IPS-18a (cell line): ENCODE results near the gene EHMT1.

ENCODE experiments used
- H3K27ac ChIP-seq: one replicate; pipeline ENCODE4 v1.5.1; 2013; ENCODE audit warnings: low read length
- H3K27me3 ChIP-seq: one replicate; pipeline ENCODE4 v1.6.1; 2013; ENCODE audit warnings: mild to moderate bottlenecking, low read length; ENCODE audit not compliant: control insufficient read depth, insufficient read depth
- H3K36me3 ChIP-seq: one replicate; pipeline ENCODE4 v1.6.1; 2013; ENCODE audit warnings: low read depth, low read length; ENCODE audit not compliant: control insufficient read depth
- H3K4me1 ChIP-seq: one replicate; pipeline ENCODE4 v1.6.1; 2013; ENCODE audit warnings: low read depth, low read length; ENCODE audit not compliant: control insufficient read depth
- H3K4me3 ChIP-seq: one replicate; pipeline ENCODE4 v1.5.1; 2013; ENCODE audit warnings: low read length
- H3K9ac ChIP-seq: one replicate; pipeline ENCODE4 v1.6.1; 2013; ENCODE audit warnings: mild to moderate bottlenecking, low read length, moderate library complexity
- H3K9me3 ChIP-seq: one replicate; pipeline ENCODE4 v1.6.1; 2013; ENCODE audit warnings: low read depth, low read length; ENCODE audit not compliant: control insufficient read depth

EHMT1 gene

GRCh38 chr9:137642118-137642601 is 23.4 kb downstream of the EHMT1 start:
- Histone ChIP-seq H3K27ac (no peak overlapping the region), H3K9me3 (no peaks in the 10 kb centered on the region), H3K4me1 (no peaks in the 10 kb centered on the region), H3K36me3 (no peaks in the 10 kb centered on the region), H3K27me3 (no peaks in the 10 kb centered on the region), H3K9ac (no peak overlapping the region), H3K4me3 (no peak overlapping the region)

GRCh38 chr9:137642892-137643291 is 24.1 kb downstream of the EHMT1 start:
- Histone ChIP-seq H3K27ac (no peak overlapping the region), H3K9me3 (no peaks in the 10 kb centered on the region), H3K4me1 (no peaks in the 10 kb centered on the region), H3K9ac (no peak overlapping the region), H3K27me3 (no peaks in the 10 kb centered on the region), H3K36me3 (no peaks in the 10 kb centered on the region), H3K4me3 (no peak overlapping the region)

- H3K27me3 ChIP-seq = no peaks in the 10 kb centered on the region
- H3K36me3 ChIP-seq = no peaks in the 10 kb centered on the region
- H3K27ac ChIP-seq = no peak overlapping the region
- no peak overlapping the region for H3K9ac ChIP-seq
- no peaks in the 10 kb centered on the region for H3K4me1 ChIP-seq
- no peaks in the 10 kb centered on the region for H3K9me3 ChIP-seq
- no peak overlapping the region for H3K4me3 ChIP-seq
Observed at GRCh38 chr9:137643921-137644320, 25.1 kb downstream of the EHMT1 start.

GRCh38 chr9:137645211-137645610 is 26.4 kb downstream of the EHMT1 start:
- Histone ChIP-seq H3K36me3 (no peaks in the 10 kb centered on the region), H3K4me3 (no peak overlapping the region), H3K4me1 (no peaks in the 10 kb centered on the region), H3K27me3 (no peaks in the 10 kb centered on the region), H3K27ac (no peak overlapping the region), H3K9me3 (no peaks in the 10 kb centered on the region), H3K9ac (no peak overlapping the region)

- Histone ChIP-seq H3K4me1 (no peaks in the 10 kb centered on the region), H3K9ac (no peak overlapping the region), H3K36me3 (peaks cover 4% of the 10 kb centered on the region), H3K4me3 (no peak overlapping the region), H3K27me3 (no peaks in the 10 kb centered on the region), H3K9me3 (no peaks in the 10 kb centered on the region), H3K27ac (no peak overlapping the region)
Observed at GRCh38 chr9:137646341-137646740, 27.5 kb downstream of the EHMT1 start.

GRCh38 chr9:137647096-137647714 is 28.4 kb downstream of the EHMT1 start:
- Histone ChIP-seq H3K9me3 (no peaks in the 10 kb centered on the region), H3K4me3 (no peak overlapping the region), H3K27ac (no peak overlapping the region), H3K4me1 (no peaks in the 10 kb centered on the region), H3K9ac (no peak overlapping the region), H3K27me3 (no peaks in the 10 kb centered on the region), H3K36me3 (peaks cover 4% of the 10 kb centered on the region)

- Histone ChIP-seq H3K27me3 (no peaks in the 10 kb centered on the region), H3K4me1 (no peaks in the 10 kb centered on the region), H3K4me3 (no peak overlapping the region), H3K27ac (no peak overlapping the region), H3K9ac (no peak overlapping the region), H3K36me3 (peaks cover 4% of the 10 kb centered on the region), H3K9me3 (no peaks in the 10 kb centered on the region)
Observed at GRCh38 chr9:137648396-137648795, 29.6 kb downstream of the EHMT1 start.

GRCh38 chr9:137649553-137649952 is 30.7 kb downstream of the EHMT1 start:
- Histone ChIP-seq H3K4me1 (no peaks in the 10 kb centered on the region), H3K36me3 (peaks cover 4% of the 10 kb centered on the region), H3K27me3 (no peaks in the 10 kb centered on the region), H3K9ac (no peak overlapping the region), H3K4me3 (no peak overlapping the region), H3K27ac (no peak overlapping the region), H3K9me3 (no peaks in the 10 kb centered on the region)

- H3K36me3 ChIP-seq = peaks cover 4% of the 10 kb centered on the region
- H3K9me3 ChIP-seq = no peaks in the 10 kb centered on the region
- H3K9ac ChIP-seq = no peak overlapping the region
- H3K4me1 ChIP-seq = no peaks in the 10 kb centered on the region
- no peak overlapping the region for H3K4me3 ChIP-seq
- no peaks in the 10 kb centered on the region for H3K27me3 ChIP-seq
- no peak overlapping the region for H3K27ac ChIP-seq
Observed at GRCh38 chr9:137650259-137650658, 31.5 kb downstream of the EHMT1 start.

GRCh38 chr9:137650779-137651178 is 32.0 kb downstream of the EHMT1 start:
- Histone ChIP-seq H3K27ac (no peak overlapping the region), H3K4me1 (no peaks in the 10 kb centered on the region), H3K9me3 (no peaks in the 10 kb centered on the region), H3K36me3 (peaks cover 4% of the 10 kb centered on the region), H3K4me3 (no peak overlapping the region), H3K27me3 (no peaks in the 10 kb centered on the region), H3K9ac (no peak overlapping the region)

- Histone ChIP-seq H3K27me3 (no peaks in the 10 kb centered on the region), H3K4me1 (no peaks in the 10 kb centered on the region), H3K9ac (no peak overlapping the region), H3K4me3 (no peak overlapping the region), H3K27ac (no peak overlapping the region), H3K9me3 (no peaks in the 10 kb centered on the region), H3K36me3 (no peaks in the 10 kb centered on the region)
Observed at GRCh38 chr9:137656416-137656815, 37.6 kb downstream of the EHMT1 start.

- no peaks in the 10 kb centered on the region for H3K9me3 ChIP-seq
- no peak overlapping the region for H3K9ac ChIP-seq
- no peaks in the 10 kb centered on the region for H3K4me1 ChIP-seq
- no peak overlapping the region for H3K4me3 ChIP-seq
- H3K27ac ChIP-seq = no peak overlapping the region
- no peaks in the 10 kb centered on the region for H3K27me3 ChIP-seq
- no peaks in the 10 kb centered on the region for H3K36me3 ChIP-seq
Observed at GRCh38 chr9:137657606-137658005, 38.8 kb downstream of the EHMT1 start.
